CD4-positive, alpha-beta T cell treated with Interleukin-15 for 1 hour (primary cell): ENCODE measurements around the gene FOXP4.
A peak's percentile ranks its signal among the peaks of the same experiment; 100 is the strongest.
"Not testable (repeated sequence)": the region's sequence is repeated elsewhere in the genome, so short reads cannot be mapped to it uniquely, and the experiment has no call there.

Experiments used
- DNase-seq: peaks from one replicate; pipeline ENCODE4 v3.0.0-alpha.2; 2020

Gene FOXP4

DNA sequence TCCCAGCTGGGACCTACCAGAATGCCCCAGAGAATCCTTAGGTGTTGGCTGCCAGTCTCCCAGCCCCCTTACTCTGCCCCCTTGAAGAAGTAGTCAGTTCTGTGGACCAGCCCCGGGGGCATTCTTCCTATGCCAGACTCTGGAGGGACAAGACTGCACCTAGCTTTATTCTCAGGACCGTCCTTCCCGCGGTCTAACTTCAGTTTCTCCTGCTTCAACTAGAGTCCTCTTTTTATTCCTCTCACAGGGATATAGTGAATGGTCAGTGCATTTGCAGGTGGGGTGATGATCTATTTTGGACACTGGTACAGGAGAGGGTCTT lies 56.2 kb downstream of the FOXP4 start:
- DNase-seq: no peak

DNA sequence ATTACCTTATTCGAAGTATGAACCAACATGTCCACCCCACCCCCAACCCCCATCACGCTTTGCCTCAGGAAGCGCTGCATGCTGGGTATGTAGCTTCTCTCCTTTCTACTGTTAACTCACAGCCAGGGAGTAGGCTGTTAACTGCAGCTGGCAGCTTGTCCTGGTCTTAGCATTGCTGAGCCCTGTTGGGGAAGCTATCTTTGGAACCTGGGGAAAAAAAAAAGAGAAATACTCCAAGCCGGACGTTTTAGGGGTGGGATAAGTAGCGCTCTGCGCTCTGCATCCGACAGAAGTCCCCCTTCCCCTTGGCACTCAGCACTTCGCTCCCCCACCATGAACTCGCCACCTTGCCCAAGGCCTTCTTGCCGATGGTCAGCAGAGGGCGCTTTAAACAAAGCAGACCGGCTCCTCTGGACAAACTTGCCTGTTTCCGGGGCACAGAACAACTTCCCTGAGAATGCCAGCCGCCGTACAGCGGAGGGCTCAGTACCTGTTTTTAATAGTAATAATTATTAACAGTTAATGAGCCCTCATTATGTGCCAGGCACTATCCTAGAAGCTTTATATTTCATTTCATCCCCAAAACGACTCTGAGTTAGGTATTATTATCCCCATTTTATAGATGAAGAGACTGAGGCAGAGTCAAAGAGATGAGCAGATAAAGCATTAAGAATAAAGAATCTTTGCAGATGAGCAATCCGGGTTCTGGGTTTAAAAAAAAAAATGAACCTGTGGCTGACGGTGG lies 56.9 kb downstream of the FOXP4 start:
- DNase-seq: peak; percentile 76

DNA sequence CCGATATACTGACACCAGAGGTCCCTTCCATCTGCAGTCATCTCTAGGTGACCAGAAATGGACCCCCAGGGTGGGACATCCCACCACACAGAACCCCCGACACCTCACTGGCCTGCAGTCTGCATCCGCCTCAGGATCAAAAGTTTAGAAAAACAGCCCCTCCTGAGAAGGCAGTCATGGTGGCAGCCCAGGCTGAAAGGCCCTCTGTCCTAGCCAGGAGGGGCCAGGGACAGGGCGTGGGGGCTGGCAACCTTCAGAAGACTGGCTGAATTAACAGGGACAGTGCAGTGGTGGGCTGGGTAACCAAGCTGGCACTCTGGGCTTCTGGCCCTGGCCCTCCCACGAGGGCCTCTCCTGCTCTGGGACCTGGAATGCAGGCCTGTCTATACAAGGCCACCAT lies 57.8 kb downstream of the FOXP4 start:
- DNase-seq: no peak

DNA sequence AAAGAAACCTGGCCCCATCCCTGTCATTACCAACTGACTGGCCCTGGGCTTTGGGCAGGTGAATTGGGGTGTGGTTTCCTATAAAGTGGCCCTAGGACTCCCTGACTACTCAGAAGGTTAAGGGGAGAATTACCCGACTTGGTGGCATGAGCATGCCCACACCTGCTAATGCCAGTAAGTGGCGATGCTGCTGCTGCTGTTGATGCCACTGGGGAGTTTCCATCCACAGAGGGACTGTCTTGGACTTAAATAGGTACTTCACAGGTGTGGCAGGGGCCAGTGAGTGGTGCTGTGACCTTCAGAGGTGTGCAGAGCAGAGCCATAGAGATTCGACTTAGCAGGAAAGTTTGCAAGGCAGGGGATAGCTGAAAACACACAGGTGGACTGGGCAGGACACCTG lies 59.5 kb downstream of the FOXP4 start:
- no peak for DNase-seq

DNA sequence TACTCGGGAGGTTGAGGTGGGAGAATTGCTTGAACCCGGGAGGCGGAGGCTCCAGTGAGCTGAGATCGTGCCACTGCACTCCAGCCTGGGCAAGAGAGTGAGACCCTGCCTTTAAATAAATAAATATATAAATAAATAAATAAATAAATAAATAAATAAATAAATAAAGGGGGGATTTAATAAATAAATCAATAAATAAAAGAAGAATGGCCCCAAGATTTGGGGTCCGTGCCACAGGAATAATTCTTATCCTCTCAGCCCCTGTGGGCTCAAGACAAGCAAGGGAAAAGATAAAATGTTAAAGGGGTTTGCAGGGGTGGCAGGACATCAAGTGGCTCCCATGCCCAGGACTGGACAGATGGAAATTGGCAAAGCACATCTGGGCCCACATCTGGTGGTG lies 60.9 kb downstream of the FOXP4 start:
- no peak for DNase-seq

DNA sequence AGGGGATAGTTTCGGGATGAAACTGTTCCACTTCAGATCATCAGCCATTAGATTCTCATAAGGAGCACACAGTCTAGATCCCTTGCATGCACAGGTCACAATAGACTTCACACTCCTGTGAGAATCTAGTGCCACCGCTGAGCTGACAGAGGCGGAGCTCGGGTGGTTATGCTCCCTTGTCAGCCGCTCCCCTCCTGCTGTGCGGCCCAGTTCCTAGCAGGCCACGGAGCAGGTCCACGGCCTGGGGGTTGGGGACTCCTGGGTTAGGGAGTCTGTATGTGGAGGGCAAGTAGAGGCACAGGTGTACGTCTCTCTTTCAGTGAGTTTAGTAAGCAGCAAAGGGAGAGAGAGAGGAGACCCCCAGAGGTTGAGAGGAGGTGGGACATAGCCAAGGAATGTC lies 61.6 kb downstream of the FOXP4 start:
- no peak for DNase-seq

DNA sequence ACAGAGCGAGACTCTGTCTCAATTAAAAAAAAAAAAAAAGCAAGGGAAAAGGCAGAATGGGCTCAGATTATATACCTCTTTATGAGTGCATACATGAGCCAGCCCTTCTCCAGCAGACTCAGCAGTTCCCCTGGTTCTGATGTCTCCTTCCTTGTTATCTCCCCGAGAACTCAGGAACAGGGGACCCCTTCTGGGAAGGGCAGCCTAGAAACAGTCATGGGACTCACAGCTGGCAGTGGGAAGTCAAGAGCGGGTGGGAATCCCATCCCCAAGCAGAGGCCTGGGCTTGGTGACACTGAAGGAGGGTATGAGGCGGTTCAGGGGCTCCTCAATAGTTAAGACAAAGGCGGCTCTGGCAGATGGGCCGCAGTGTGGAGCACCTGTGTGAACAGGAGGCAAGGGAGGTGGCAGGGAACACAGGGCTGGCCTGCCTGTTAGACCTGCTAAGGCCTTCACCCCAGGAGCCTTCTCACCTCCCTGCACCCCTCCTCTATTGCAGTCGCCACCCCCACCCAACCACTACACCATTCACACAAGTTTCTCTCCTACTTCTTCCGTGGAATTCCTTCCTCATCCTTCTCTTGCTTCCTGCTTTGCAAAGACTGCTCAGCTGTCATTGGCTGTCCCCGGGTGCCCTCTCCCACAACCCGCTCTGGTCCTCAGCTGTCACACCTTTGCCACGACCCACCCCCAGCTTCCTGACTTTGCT lies 62.4 kb downstream of the FOXP4 start:
- no peak for DNase-seq

DNA sequence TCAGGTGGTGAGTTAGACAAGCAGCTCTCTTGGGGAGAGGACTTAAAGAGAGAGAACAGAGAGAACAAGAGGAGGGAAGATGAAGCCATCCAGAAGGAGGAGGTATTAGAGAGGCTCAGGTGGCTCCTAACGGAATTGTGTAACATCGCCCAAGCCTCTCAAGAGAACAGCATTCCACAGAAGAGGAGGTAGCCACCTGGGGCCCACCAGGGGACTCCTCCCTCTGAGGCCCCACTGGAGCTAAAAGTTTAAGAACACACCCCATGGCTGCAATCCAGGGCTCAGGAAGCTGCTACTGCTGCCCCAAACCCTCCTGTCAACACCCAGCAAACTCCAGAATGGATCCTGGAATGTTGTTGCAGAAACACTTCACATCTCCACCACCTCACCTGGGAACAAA lies 68.5 kb downstream of the FOXP4 start:
- no peak for DNase-seq

DNA sequence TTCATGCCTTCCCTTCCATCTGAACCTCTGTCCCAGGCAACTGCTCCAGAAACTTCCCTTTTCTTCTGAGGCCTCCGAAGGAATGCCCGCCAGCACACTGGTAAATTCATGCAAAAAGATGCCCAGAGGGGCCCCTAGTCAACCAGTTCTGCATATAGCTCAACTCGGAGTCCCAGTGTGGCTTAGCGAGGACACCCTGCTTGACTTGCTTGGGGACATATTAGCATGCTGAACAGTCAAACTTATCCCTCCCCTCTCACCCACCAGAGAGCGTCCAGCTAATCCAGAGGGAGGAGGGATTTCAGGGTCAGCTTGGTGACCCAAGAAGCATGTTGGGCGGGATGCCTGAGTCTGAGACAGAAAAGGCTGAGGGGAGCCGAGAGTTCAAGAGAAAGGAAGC lies 69.1 kb downstream of the FOXP4 start:
- no peak for DNase-seq

DNA sequence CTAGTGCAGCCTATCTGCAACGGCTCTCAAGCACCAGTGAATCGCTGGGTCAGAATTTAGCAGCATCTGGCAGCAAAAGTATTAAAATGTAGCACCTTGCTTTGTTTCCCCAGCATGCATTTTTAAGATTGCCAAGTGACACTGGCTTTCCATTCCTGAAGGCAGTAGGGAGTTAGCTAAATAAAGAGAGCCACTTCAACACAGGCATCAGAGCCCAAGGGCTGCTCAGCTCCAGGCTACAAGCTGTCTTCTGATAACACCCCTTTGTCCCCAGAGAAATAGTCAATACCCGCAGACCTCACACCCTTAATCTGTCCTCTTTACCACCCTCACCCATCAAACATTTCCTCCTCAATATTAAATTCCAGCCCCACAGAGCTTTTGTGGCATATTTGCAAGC lies 72.4 kb downstream of the FOXP4 start:
- DNase-seq: no peak

DNA sequence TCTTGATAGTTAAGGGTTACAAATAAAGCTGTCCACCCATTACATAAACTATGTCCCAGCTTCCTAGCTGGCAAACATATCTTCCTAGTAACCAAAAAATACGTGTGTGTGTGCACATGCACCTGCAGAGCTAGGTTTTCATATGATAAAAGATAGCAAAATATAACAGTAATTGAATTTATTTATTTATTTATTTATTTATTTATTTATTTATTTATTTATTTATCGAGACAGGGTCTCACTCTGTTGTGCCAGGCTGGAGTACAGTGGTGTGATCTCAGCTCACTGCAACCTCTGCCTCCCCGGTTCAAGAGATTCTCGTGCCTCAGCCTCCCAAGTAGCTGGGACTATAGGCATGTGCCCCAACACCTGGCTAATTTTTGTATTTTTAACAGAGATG lies 73.0 kb downstream of the FOXP4 start:
- not testable (repeated sequence) for DNase-seq

DNA sequence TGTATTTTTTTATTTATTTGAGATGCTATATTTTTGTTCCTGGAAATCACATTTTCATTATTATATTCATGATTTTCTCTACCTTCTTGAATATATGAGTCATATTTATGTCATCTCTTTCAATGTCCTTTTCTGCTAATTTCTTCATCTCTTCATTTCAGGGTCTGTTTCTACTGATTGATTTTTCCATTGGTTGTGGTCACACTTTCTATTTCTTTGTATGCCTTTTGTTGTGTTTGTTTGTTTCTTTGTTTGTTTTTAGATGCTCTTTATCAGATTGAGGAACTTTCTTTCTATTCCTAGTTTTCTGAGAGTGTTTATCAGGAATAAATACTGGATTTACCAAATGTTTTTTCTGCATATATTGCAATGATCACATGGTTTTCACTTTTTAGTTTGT lies 75.2 kb downstream of the FOXP4 start:
- DNase-seq: no peak

DNA sequence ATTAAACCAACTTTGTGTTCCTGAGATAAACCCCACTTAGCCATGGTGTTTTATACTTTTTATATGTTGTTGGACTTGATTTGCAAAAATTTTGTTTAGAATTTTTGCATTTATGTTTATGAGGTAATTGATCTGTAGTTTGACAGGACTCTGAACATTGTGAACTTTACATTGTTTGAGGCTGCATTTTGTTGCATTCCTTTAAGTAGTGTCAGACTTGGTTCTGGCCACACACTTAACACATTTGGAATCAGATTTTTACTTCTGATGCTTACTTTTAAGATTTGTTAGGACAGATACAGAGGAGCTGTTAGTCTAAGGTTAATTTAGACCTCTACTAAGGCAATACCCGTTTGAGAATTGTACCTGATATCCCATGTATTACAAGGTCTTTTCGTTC lies 75.6 kb downstream of the FOXP4 start:
- no peak for DNase-seq

DNA sequence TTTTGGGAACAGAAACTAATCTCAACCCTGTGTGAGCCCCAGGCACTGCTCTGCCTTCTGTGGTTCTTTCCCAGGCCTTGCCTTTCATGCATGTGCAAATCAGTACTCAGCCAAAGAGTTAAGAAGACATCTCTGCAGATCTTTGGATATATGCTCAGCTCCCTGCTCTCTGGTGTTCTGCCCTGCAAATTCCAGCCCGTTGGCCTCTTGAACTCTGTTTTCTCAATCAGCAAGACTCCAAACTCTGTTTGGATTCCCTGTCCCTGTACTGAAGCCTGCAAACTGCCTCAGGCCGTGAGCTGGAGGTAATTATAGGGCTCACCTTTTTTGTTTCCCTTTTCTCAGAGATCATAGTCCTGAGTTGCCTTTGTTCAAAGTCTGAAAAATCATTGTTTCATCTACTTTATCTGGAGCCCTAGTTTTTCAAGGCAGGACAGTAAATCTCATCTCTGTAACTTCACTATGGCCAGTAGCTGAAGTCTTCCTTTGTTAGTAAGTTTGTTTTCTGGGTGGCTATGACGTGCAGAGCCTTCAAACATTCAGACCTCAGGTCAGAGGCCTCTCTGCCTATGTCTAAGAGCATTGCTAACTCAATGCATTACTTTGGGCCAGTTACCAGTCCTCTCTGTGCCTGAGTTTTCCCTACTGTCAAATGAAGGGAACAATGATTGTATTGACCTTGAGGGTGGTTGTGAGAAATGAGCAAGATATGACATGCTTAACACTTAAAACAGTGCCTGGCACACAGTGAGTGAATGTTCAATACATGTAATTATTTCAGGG lies 76.2 kb downstream of the FOXP4 start:
- no peak for DNase-seq

DNA sequence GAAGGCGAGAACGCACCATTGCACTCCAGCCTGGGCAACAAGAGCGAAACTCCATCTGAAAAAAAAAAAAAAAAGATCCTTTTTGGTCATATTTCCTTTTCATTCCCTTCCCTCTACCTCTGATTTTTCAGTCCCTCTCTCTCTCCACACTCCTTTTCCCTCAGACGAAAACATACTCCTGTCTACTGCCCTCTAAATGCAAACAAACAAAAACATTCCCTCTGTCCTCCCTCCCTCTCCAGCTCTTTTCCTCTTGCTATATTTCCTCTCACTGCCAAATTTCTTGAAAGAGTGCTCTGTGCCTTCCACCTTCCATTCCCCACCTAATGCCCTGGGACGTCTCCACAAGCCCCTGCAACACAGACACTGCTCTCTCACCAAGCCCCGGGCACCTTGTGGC lies 77.1 kb downstream of the FOXP4 start:
- DNase-seq: no peak

DNA sequence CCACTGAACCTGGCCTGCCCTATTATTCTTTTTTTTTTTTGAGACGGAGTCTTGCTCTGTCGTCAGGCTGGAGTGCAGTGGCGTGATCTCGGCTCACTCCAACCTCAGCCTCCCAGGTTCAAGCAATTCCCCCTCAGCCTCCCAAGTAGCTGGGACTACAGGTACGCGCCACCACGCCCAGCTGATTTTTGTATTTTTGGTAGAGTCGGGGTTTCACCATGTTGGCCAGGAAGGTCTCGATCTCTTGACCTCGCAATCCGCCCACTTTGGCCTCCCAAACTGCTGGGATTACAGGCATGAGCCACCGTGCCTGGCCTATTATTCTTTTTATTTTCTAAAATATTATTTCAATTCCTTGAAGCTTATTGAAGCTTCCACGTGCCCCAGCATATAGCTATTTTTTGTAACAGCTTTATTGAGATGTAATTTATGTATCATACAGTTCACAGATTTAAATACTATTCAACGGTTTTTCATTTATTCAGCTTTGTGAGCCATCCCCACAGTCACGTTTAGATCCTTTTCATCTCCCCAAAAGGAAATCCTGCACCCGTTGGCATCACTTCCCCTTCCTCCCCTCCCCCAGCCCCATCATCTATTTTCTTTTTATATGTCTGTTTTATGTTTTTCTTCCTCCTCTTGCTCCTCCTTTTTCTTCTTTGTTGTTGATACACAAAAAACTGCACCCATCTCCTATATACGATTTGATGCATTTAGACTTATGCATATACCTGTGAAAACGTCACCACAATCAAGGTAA lies 78.6 kb downstream of the FOXP4 start:
- DNase-seq: no peak

DNA sequence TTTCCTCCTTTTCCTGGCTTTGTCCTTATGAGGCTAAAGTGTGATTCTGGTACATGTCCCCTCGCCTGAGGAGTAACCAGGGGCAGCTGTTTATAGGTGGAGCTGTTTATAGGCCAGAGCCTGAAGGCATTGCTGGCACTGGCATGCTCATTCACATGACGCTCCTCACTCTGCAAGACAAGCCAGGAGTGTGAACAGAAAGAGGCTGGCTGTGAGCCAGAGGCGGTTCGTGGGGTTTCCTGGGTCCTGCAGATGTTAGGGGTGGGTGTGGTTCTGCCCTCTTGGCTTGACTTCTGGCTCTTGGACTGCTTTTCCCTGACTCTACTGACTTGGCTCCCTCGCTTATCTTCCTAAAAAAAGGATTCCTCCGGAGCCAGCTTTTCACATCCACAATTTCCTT lies 79.3 kb downstream of the FOXP4 start:
- no peak for DNase-seq

DNA sequence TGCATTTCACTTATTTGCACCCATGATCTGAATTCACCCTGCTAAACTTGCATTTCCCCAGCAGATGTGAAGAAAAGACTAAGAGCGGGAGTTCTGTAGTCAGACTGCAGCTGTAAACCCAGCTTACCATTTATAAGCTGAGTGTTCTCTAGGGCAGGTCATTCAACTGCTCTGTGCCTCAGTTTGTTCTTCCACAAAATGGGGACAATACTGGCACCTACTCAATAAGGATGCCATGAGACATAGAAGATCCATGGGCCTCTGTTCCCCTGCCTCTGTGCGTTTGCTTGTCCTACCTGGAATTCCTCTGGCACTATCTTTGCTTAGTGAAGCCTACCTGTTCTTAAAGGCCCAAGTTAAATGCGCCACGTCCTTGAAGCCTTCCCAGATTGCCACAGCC lies 79.8 kb downstream of the FOXP4 start:
- DNase-seq: no peak

DNA sequence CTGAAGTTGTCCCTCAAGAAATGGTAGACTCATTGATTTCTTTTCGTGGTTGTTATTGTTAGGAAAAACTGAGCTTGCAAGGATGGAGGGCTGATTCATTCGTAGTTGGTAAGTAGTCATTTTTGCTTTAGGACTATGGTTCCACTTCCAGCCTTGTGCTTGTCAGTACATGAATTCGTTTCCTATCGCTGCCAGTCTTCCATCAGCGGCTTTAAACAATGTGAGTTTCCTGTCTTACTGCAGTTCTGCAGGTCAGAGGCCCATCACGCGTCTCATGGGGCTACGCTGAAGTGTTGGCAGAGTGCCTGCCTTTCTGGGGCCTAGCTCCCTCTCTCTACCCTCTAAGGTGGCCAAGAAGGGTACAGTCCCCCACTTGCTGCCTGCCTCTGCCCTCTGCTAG lies 80.7 kb downstream of the FOXP4 start:
- no peak for DNase-seq

DNA sequence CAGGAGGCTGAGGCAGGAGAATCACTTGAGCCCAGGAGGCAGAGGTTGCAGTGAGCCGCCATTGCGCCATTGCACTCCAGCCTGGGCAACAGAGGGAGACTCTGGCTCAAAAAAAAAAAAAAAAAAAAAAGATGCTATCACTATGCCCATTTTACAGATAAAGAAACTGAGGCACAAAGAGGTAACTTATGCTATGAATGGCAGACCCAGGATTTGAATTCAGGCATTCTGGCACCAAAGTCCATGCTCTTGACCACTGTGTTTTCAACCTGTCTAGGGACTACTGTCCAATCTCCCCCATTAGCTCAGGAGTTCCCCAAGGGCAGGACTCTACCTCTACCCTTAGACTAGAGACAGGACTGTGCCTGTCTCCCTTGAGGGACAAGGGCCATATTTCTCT lies 82.9 kb downstream of the FOXP4 start:
- DNase-seq: no peak

DNA sequence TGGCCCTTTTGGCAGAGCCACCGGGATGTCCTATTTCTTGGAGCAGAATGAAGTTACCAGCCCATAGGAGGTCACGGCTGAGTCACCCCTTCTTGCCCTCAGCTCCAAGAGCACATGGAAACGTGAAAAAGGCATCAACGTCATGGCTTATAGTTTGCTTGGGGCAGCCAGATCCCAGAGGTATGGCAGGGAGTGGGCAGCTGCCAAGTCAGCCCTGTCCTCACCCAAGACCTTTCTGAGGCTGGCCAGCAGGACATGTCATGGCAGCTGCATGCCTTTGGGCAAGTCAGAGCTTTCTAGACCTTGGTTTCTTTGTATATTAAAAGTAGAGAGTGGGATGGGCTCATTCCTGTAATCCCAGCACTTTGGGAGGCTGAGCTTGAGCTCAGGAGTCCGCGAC lies 83.9 kb downstream of the FOXP4 start:
- DNase-seq: no peak

DNA sequence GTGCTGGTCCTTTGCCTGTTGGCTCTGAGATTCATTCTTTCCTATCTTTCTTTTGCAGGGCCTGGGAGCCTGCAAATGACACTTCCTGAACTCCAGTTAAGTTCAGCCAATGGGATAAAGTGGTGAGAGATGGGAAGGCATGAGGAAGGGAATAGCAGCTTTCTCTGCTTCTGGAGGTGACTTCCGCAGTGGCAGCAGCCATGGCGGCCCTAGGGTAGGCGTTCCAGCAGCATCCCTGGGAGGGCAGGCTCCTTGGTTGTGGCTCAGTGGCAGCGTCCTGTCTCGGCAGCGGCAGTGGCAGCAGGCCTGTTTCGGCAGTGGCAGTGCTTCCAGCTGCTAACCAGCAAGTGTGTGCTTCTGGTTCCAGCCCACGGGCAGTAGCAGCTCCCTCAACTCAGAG lies 84.8 kb downstream of the FOXP4 start:
- DNase-seq: no peak

DNA sequence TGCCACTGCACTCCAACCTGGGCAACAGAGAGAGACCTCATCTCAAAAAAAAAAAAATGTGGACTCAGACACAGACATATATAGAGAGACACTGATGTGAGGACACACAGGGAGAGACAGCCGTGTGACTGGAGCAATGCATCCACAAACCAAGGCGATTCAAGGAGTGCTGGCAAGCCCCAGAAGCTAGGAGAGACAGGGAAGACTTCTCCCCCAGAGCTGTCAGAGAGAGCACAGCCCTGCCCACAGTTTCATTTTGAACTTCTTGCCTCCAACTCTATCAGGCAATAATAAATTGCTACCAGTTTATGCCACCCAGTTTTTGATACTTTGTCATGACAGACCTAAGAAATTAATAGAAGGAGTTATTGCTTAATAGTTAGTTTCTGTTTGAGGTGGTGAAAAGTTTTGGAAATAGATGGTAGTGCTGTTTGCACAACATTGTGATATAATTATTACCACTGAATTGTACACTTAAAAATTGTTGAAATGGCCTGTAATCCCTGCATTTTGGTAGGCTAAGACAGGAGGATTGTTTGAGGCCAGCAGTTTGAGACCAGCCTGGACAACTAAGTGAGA lies 87.0 kb downstream of the FOXP4 start:
- DNase-seq: no peak
